ENCODE data around the gene DLGAP1.

- TF ChIP-seq, protein P1, sequence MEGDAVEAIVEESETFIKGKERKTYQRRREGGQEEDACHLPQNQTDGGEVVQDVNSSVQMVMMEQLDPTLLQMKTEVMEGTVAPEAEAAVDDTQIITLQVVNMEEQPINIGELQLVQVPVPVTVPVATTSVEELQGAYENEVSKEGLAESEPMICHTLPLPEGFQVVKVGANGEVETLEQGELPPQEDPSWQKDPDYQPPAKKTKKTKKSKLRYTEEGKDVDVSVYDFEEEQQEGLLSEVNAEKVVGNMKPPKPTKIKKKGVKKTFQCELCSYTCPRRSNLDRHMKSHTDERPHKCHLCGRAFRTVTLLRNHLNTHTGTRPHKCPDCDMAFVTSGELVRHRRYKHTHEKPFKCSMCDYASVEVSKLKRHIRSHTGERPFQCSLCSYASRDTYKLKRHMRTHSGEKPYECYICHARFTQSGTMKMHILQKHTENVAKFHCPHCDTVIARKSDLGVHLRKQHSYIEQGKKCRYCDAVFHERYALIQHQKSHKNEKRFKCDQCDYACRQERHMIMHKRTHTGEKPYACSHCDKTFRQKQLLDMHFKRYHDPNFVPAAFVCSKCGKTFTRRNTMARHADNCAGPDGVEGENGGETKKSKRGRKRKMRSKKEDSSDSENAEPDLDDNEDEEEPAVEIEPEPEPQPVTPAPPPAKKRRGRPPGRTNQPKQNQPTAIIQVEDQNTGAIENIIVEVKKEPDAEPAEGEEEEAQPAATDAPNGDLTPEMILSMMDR (conservative IDR thresholded peaks at IDR 0.05 in 1 of 2, IDR thresholded peaks at IDR 0.05 in 1 of 2; ENCODE audit: extremely low read depth in 1 of 2, insufficient read depth in 1 of 2, low read depth in 1 of 2, low read length in 2 of 2): no peak
- TF ChIP-seq EZH2 (IDR thresholded peaks at IDR 0.05; ENCODE audit: borderline replicate concordance, low read length): no peak
Observed at GRCh38 chr18:3451183-3451988, 1003.7 kb downstream of the DLGAP1 start.
